ENCODE results near the gene PTPRK.

GRCh38 chr6:127939442-127940066 lies 580.8 kb downstream of the PTPRK start:
- TF ChIP-seq CTCF (IDR thresholded peaks at IDR 0.05) (no peak), EP300 (IDR thresholded peaks at IDR 0.05) (no peak), POLR2AphosphoS5 (IDR thresholded peaks at IDR 0.05) (no peak), POLR2A (IDR thresholded peaks at IDR 0.05) (no peak)

Data from sigmoid colon (tissue), 4 donors.